GM18867 (cell line): ENCODE results near the gene RNF5.
A peak's percentile ranks its signal among the peaks of the same experiment; 100 is the strongest.
"Not testable (repeated sequence)": the region's sequence is repeated elsewhere in the genome, so short reads cannot be mapped to it uniquely, and the experiment has no call there.

Source experiments
- ATAC-seq: cut with Tn5 transposase; IDR thresholded peaks from one replicate; pipeline ENCODE4 v1.9.1; 2021; ENCODE audit warnings: mild to moderate bottlenecking, moderate library complexity; ENCODE audit not compliant: unreplicated experiment

RNF5 gene, protein sequence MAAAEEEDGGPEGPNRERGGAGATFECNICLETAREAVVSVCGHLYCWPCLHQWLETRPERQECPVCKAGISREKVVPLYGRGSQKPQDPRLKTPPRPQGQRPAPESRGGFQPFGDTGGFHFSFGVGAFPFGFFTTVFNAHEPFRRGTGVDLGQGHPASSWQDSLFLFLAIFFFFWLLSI

DNA sequence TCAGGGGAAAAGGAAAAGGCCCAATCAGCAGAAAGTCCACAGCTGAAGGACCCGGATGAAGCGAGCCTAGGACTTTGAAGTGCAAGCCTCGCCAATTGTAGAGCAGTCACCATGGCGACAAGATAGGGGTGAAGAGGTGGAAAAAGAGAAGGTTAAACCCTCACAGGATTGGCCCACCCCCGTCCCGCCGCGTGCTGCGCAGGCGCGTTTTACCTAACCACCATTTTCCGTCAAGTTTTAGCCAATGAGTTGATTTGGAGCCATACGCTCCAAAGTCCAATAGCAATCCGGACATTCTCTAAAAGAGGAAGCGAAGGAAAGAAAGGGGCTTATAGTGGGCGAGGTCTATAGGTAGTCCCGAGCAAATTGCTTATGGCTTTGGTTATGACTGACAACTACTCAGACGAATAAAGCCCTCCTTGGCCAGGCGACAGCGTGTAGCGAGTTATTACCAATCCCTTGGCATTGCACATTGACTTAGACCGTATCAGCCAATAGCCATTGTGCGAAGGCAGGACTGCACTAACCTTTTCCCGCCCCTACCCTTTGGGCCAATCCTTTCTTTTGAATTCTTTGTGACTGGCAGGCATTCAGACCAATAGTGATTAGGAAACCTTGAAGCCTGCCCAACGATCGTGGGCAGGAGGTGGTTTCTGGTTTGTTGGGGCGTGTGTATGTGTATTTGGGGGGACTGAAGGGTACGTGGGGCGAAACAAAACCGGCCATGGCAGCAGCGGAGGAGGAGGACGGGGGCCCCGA is at the start of gene RNF5:
Gene RNF5, plus strand, starts transcription at position 618 of the 759 bp plus-strand sequence. Its CDS starts 107 bp downstream, at position 725.
- peak; percentile 78 for ATAC-seq

DNA sequence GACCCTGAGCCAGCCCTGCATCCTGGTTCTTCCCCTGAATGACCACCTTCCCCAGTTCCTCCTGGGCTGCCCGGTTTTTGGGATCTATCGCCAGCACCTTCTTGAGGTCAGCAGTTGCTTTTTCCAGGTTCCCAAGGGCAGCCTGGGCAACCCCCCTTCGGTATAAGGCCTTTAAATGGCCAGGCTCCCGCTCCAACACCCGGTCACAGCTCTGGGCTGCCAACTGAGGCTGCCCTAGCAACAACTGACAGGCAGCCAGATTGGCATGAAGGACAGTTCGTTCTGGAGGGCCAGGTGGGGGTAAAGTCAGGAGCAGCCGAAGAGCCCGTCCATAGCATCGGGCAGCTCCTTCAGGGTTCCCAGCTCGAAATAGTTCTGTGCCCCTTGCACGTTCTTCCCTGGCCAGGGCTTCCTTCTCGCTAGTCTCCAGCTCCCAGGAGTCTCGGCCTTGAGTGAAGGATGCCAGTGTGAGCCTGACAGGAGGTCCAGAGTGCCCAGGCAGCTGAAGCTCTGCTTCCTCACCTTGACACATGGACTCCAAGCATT is 49.4 kb upstream of the RNF5 start:
- no peak for ATAC-seq

- ATAC-seq, result no peak
Measured at GRCh38 chr6:32129297-32130088, 48.7 kb upstream of the RNF5 start.

GRCh38 chr6:32131439-32131948 is 46.7 kb upstream of the RNF5 start:
- ATAC-seq, result no peak

DNA sequence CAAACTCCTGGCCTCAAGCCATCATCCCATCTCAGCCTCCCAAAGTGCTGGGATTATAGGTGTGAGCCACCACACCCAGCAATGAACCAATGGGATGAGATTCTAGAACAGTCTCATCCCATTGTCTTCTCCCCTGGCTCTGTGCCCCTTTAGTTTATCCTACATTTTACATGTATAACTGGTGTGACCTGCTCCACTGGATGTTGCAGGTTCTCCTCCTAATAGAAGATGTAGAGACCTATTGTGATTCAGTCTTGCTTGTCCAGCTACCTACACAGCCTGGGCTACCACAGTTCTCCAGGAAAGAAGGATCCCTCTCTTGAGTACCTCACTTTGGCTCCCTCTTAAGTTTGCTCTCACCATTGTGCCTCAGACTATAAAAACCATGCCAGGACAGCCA is 46.1 kb upstream of the RNF5 start:
- ATAC-seq, result no peak

DNA sequence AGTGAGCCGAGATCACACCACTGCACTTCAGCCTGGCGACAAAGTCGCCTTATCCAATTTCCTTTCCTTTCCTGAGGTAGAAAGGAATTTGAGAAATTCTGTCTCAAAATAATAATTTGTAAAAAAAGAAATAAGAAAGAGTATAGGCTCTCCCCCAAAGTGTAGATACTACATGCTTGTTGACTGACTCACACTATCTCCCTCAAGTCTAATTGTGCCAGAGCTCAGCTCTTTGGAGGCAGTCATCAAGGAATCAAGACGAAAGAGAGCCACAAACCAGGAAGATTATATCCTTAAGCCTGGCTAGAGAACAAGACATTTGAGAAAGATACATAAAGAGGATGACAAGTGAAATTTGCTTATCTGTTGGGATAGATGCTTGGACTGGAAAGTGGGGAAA is 44.4 kb upstream of the RNF5 start:
- ATAC-seq, result no peak

DNA sequence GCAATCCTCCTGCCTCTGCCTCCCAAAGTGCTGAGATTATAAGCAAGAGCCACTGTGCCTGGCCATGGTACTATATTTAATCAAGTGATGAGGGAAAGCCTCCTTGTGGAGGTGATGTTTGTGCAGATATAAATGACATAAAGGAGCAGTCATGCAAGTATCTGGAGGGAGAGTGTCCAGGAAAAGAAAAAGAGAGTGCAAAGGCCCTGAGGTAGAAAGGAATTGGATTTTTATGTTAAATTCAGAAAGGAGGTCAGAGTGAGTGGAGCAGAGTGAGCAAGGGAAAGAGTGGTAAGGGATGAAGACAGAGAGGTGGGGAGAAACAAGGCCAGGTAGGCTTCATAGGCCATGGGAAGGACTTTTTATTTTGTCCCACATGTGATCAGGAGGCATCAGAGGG is 40.8 kb upstream of the RNF5 start:
- ATAC-seq, result no peak

DNA sequence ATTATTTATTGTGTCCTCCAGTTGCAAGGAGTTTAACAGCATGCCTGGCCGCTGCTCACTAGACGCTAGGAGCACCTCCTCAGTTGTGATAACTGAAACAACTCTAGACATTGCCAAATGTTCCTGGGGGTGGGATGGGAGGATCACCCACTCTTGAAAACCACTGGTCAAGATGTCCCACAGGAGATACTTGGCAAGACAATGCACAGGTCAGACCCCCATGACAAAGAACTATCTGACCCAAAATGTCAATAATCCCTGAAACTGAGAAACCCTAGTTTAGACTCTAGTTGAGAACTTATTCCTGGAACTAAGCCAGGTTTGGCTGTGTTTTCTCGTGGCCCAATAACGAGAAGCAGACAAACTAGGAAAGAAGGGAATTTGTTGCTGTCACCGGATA is 38.6 kb upstream of the RNF5 start:
- ATAC-seq, result no peak

DNA sequence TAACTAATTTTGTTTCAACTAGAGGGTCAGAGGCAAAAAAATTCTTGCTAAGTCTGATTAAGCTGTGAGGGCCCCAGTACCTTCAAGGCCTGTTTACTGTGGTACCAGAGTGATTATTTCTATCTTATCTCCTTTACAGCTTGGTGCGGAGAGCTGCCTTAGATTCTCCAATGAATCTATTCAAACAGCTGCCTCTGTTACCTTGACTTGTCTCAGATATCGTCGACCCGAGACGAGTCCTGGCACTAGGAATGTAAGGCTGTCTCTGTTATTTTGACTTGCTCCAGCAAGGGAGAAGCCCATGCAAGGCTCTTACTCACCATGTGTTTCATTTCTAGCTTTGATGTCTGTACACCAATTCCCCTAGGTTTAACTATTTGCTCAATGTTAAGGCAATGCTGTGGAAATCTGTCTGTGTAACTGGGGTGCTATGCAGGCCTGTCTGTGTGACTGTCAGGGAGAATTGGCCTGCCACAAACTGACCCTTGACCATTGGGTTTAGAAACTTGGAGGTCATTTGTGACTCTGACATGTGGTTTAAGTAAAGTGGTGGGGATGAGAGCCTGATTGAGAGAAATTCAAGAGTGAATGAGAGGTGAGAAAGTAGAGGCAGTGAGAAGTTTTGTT is 37.7 kb upstream of the RNF5 start:
- no peak for ATAC-seq

DNA sequence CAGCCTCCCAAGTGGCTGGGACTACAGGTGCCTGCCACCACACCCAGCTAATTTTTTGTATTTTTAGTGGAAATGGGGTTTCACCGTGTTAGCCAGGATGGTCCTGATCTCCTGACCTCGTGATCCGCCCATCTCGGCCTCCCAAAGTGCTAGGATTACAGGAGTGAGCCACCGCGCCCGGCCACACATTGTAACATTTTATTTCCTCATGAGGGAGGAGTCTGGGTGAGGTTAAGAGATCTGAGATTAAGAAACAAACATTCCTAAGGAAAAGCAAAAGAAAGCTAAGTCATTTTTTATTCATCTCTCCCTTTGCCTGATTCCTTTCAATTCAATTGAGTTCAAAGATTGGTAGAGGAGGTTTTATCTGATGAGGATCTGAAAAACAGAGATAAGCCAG is 34.0 kb upstream of the RNF5 start:
- not testable (repeated sequence) for ATAC-seq

- ATAC-seq, result no peak
Measured at GRCh38 chr6:32146287-32146686, 31.9 kb upstream of the RNF5 start.

DNA sequence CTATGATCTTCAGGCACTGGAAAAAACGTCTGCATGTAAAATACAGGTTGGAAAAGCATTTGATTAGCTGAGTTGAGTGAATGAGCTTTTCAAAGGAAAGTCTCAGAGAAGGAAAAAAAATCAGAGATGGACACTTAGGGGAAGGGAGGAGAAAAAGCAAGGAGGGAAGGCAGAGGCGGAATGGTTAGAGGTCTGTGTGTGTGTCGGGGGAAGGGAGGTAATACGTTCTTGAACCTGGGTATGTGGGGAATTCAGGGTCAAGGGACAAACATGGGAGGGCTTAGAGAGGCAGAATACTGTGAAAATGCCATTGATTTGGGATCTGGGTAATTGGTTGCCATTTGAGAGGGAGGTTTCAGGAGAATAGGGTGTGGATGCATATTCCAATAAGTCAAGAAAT is 31.5 kb upstream of the RNF5 start:
- no peak for ATAC-seq

- ATAC-seq, result no peak
Measured at GRCh38 chr6:32147401-32148132, 30.6 kb upstream of the RNF5 start.

- no peak for ATAC-seq
Measured at GRCh38 chr6:32148289-32149091, 29.7 kb upstream of the RNF5 start.

GRCh38 chr6:32149092-32149755 is 29.0 kb upstream of the RNF5 start:
- ATAC-seq, result no peak

GRCh38 chr6:32149932-32150870 is 28.0 kb upstream of the RNF5 start:
- ATAC-seq, result no peak

DNA sequence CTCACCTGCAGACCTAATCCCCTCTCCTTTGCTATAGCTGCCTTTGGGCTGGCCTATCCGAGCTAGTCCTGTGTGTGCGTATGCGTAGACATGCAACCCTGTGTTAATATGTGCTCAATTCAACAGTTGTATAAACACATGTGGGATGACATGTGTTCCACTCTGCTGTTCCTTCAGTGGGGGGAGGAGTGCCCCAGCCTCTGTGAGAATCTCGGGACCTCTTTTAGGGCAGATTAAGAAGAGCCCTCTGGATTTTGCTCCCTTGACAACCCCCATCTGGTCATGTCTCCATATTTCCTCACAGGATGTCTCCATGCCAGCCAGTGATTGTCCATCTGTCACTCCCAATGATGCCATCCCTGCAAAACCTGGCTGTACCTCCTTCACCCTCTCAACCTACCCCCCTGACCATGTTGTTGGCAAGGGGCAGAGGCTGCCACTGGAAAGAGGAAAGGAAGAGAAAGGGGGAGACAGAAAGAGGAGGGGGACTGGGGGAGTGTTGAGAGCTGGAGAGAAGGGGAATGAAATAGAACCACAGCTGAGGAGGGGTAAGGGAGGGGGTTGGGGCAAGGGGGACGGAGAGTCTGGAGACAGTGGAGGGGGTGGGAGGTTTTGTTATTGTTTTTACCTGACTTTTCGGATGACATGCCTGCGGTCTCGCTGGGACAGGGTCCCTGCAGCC is 26.9 kb upstream of the RNF5 start:
- no peak for ATAC-seq
